Stimulated activated naive CD4-positive, alpha-beta T cell treated with Interleukin-2 at 50 U/mL for 16 hours (primary cell): ENCODE results near the gene ADAMTSL1.

Experiments
- DNase-seq: peaks from one replicate; lab custom pipeline; 2025; lab: John Stamatoyannopoulos, UW

ADAMTSL1 gene

DNA sequence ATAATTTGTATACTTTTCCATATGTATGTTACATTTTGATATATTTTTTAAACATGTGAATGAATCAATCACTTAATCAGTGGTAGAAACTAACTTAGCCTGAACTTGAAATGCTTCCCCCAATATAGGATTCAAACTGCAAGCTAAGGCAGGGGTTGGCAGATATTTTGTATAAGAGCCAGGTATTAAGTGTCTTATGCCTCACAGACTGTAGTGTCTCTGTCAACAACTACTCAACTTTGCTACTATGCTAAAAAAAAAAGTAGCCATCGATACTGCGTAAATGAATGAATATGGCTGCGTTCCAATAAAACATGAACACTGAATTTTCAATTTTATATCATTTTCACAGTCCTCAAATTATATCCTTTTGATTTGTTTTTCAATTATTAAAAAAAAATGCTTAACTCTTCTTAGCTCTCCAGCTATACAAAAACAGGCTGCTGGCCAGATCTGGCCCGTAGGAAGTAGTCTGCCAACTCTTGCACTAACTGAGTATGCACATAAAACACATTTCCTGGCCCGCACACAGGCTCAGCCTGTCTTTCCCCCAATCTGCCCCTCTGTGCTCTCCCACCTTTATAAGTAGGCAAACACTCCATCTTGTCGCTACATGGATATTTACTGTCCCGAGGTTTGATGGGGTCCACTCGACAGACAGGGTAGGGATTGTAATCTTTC lies 467.2 kb downstream of the ADAMTSL1 start:
- DNase-seq, result no peak

DNA sequence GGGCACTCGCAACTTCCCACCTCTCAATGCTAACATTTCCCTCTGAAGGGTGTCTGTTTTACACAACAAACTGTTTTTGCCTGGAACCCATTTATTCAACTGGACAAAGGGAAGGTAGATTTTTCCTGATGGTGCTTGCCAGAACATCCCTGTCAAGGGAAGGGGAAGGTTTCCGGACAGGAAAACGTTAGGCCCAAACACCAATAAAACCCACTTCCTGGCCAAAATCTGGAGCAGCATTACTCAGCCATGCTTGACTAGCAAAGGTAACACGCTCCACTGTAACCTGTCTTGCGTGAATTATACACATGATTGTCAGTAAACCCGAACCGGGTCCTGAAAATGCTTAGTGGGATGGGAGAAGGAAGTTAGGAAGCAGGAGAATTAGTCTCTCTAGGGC lies 468.8 kb downstream of the ADAMTSL1 start:
- DNase-seq, result no peak

DNA sequence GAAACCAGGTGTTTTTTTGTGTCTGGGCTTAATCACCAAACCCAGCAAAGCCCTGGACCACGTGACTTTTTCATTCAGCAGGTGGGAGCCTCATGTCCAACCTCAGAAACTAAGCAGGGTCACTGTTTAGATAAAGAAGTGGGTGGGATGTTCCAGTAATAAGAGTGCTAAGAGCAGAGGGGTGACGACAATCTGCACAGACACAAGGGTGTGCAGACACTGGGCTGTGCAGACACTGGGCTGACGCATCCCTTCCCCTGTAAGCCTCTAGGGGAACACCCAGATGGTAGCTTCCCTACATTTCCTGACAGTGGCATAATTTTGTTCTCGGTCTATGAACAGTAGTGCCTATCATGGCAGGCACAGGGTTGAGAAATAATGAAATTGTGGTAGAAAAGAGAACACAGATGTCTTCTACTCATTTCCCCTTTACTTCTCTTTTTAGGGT lies 474.0 kb downstream of the ADAMTSL1 start:
- DNase-seq, result no peak

DNA sequence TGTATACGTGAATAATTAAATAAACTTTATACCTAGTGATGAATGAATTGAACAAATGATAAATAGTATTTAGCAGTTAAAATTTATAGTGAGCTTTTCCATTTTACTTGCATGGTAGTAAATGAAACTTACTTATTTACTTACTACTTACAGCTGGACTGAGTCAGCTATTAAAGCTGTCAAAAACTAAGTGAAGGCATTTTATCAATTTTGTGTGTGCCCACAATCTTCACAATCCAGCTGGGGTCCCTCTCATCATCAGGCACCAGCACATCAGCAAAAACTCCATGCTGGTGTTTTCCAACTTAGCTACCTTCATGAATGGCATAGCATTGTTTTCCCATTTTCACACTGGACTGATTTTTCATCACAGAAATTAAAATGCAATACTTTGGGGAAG lies 478.0 kb downstream of the ADAMTSL1 start:
- no peak for DNase-seq

DNA sequence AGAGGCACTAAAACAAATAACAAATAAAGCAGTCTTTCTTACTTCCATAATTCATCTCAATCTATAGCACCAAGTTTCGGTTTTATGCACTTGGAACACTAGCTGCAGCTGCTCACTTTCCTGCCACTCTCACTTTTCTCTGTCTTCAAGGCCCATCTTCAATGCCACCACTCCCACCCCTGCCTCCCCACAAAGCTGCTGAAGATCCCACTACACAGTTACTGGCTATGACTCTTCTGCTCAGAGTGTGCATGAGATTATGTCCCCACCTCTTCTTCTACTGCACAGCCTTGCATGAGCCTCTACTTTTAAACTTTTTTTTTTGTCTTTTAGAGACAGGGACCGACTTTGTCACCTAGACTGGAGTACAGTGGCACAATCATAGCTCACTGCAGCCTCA lies 481.7 kb downstream of the ADAMTSL1 start:
- no peak for DNase-seq
